HEK293 (cell line): ENCODE data around the gene ROR2.

Experiments used
- CTCF ChIA-PET: fragments of 350-600 bp; formaldehyde crosslinking; extraction: SDS; loops from one replicate; lab custom pipeline; 2021; ENCODE audit warnings: antibody characterized with exemption; lab: Yijun Ruan, JAX
- POLR2A ChIA-PET: fragments of 300-600 bp; formaldehyde crosslinking; extraction: SDS; loops from one replicate; lab custom pipeline; 2020; ENCODE audit warnings: antibody characterized with exemption, inconsistent platforms; lab: Yijun Ruan, JAX
- H3K27ac ChIP-seq: fragments of 200-500 bp; sonication (Bioruptor generic); 2 replicates; pipeline ENCODE4 v1.5.1; 2014; ENCODE audit warnings: low read depth, low read length, control low read depth, inconsistent platforms; ENCODE audit errors: extremely low read depth
- H3K36me3 ChIP-seq, 2 experiments: fragments of 200-500 bp in 1 of 2; sonication (Bioruptor generic) in 1 of 2; 1 replicate in 1 of 2; 2 replicates in 1 of 2; pipeline ENCODE4 v1.5.1; 2014 to 2017; ENCODE audit warnings: inconsistent platforms in 2 of 2, low read length in 2 of 2; ENCODE audit not compliant: control insufficient read depth in 2 of 2, insufficient read depth in 1 of 2
- H3K4me1 ChIP-seq: fragments of 200-500 bp; sonication (Bioruptor generic); 2 replicates; pipeline ENCODE4 v1.5.1; 2014; ENCODE audit warnings: mild to moderate bottlenecking, low read length, inconsistent platforms; ENCODE audit not compliant: control insufficient read depth, insufficient read depth
- H3K4me3 ChIP-seq: 2 replicates; pipeline ENCODE4 v1.5.1; 2011; ENCODE audit warnings: low read depth, mild to moderate bottlenecking, control low read depth, low read length, moderate library complexity
- H3K9me3 ChIP-seq: fragments of 200-500 bp; sonication (Bioruptor generic); 2 replicates; pipeline ENCODE4 v1.5.1; 2014; ENCODE audit warnings: low read depth, low read length, inconsistent platforms; ENCODE audit not compliant: control insufficient read depth, insufficient read depth
- HOXA7 ChIP-seq: sonication (generic); formaldehyde crosslinking; IDR thresholded peaks from 2 replicates; pipeline ENCODE4 v1.8.1; 2022; ENCODE audit warnings: missing genetic modification reagents, borderline replicate concordance
- HOXD13 ChIP-seq: sonication (generic); formaldehyde crosslinking; IDR thresholded peaks from 2 replicates; pipeline ENCODE4 v1.8.0; 2022; ENCODE audit warnings: missing genetic modification reagents, borderline replicate concordance
- IKZF3 ChIP-seq: fragments of 450-650 bp; IDR thresholded peaks from 2 replicates; pipeline ENCODE4 v1.5.0; 2018; ENCODE audit warnings: missing biosample characterization, mild to moderate bottlenecking, missing genetic modification characterization, moderate library complexity
- KLF1 ChIP-seq: fragments of 450-650 bp; formaldehyde crosslinking; IDR thresholded peaks from 2 replicates; pipeline ENCODE4 v1.5.1; 2016; ENCODE audit warnings: missing biosample characterization, missing genetic modification characterization
- KLF17 ChIP-seq: fragments of 450-650 bp; formaldehyde crosslinking; IDR thresholded peaks from 2 replicates; pipeline ENCODE4 v1.5.1; 2016; ENCODE audit warnings: missing biosample characterization, missing genetic modification characterization
- MZF1 ChIP-seq: fragments of 450-650 bp; formaldehyde crosslinking; IDR thresholded peaks from 2 replicates; pipeline ENCODE4 v1.5.1; 2017; ENCODE audit warnings: missing biosample characterization, missing genetic modification characterization, borderline replicate concordance
- OVOL3 ChIP-seq: fragments of 450-650 bp; formaldehyde crosslinking; IDR thresholded peaks from 2 replicates; pipeline ENCODE4 v1.5.1; 2016; ENCODE audit warnings: missing biosample characterization, missing genetic modification characterization
- SP7 ChIP-seq: fragments of 450-650 bp; formaldehyde crosslinking; IDR thresholded peaks from 2 replicates; pipeline ENCODE4 v1.5.1; 2016; ENCODE audit warnings: missing biosample characterization, missing genetic modification characterization
- ZFHX2 ChIP-seq: fragments of 450-650 bp; formaldehyde crosslinking; conservative IDR thresholded peaks from 2 replicates; pipeline ENCODE4 v1.5.1; 2016; ENCODE audit warnings: missing biosample characterization, missing genetic modification characterization
- ZNF121 ChIP-seq: fragments of 450-650 bp; formaldehyde crosslinking; IDR thresholded peaks from 2 replicates; pipeline ENCODE4 v1.5.1; 2016; ENCODE audit warnings: missing biosample characterization, missing genetic modification characterization
- ZNF169 ChIP-seq: fragments of 450-650 bp; formaldehyde crosslinking; IDR thresholded peaks from 2 replicates; pipeline ENCODE4 v1.5.1; 2016; ENCODE audit warnings: missing biosample characterization, missing genetic modification characterization
- ZNF184 ChIP-seq: fragments of 450-650 bp; IDR thresholded peaks from 2 replicates; pipeline ENCODE4 v1.5.1; 2018; ENCODE audit warnings: missing biosample characterization, mild to moderate bottlenecking, missing genetic modification characterization
- ZNF274 ChIP-seq, 2 experiments: fragments of 200-500 bp in 1 of 2; fragments of 450-650 bp in 1 of 2; sonication (Bioruptor generic) in 1 of 2; formaldehyde crosslinking in 1 of 2; IDR thresholded peaks; 2 replicates each; pipeline versions ENCODE4 v1.5.1 to v1.6.1; 2014 to 2016; ENCODE audit warnings: borderline replicate concordance in 1 of 2, inconsistent platforms in 1 of 2, low read length in 1 of 2, missing biosample characterization in 1 of 2, missing genetic modification characterization in 1 of 2
- ZNF292 ChIP-seq: fragments of 450-650 bp; formaldehyde crosslinking; IDR thresholded peaks from 2 replicates; pipeline ENCODE4 v1.5.1; 2016; ENCODE audit warnings: low read depth, missing biosample characterization, missing genetic modification characterization, borderline replicate concordance
- ZNF335 ChIP-seq: fragments of 450-650 bp; formaldehyde crosslinking; conservative IDR thresholded peaks from 2 replicates; pipeline ENCODE4 v1.5.1; 2016; ENCODE audit warnings: missing biosample characterization, missing genetic modification characterization
- ZNF341 ChIP-seq: fragments of 450-650 bp; formaldehyde crosslinking; IDR thresholded peaks from 2 replicates; pipeline ENCODE4; 2016; ENCODE audit warnings: low read depth, missing biosample characterization, missing genetic modification characterization
- ZNF354C ChIP-seq: fragments of 450-650 bp; formaldehyde crosslinking; IDR thresholded peaks from 2 replicates; pipeline ENCODE4 v1.5.1; 2016; ENCODE audit warnings: missing biosample characterization, missing genetic modification characterization, low read depth, borderline replicate concordance
- ZNF416 ChIP-seq: fragments of 450-650 bp; formaldehyde crosslinking; IDR thresholded peaks from 2 replicates; pipeline ENCODE4 v1.5.1; 2016; ENCODE audit warnings: missing biosample characterization, missing genetic modification characterization
- ZNF473 ChIP-seq: fragments of 450-650 bp; formaldehyde crosslinking; IDR thresholded peaks from 2 replicates; pipeline ENCODE4 v1.5.1; 2017; ENCODE audit warnings: missing biosample characterization, missing genetic modification characterization
- ZNF501 ChIP-seq: fragments of 450-650 bp; formaldehyde crosslinking; IDR thresholded peaks from 2 replicates; pipeline ENCODE4 v1.5.1; 2016; ENCODE audit warnings: missing biosample characterization, missing genetic modification characterization
- ZNF555 ChIP-seq: fragments of 450-650 bp; formaldehyde crosslinking; conservative IDR thresholded peaks from 2 replicates; pipeline ENCODE4 v1.5.1; 2017; ENCODE audit warnings: missing biosample characterization, mild to moderate bottlenecking, missing genetic modification characterization, inconsistent platforms
- ZNF561 ChIP-seq: fragments of 450-650 bp; IDR thresholded peaks from 2 replicates; pipeline ENCODE4 v1.5.1; 2018; ENCODE audit warnings: missing biosample characterization, missing genetic modification characterization, borderline replicate concordance
- ZNF585B ChIP-seq: fragments of 450-650 bp; formaldehyde crosslinking; IDR thresholded peaks from 2 replicates; pipeline ENCODE4 v1.5.1; 2016; ENCODE audit warnings: missing biosample characterization, missing genetic modification characterization
- ZNF639 ChIP-seq: fragments of 450-650 bp; formaldehyde crosslinking; IDR thresholded peaks from 2 replicates; pipeline ENCODE4 v1.5.1; 2016; ENCODE audit warnings: missing biosample characterization, missing genetic modification characterization
- ZNF654 ChIP-seq: fragments of 450-650 bp; formaldehyde crosslinking; IDR thresholded peaks from 2 replicates; pipeline ENCODE4 v1.5.1; 2016; ENCODE audit warnings: low read depth, missing biosample characterization, missing genetic modification characterization
- ZNF664 ChIP-seq: fragments of 450-650 bp; formaldehyde crosslinking; IDR thresholded peaks from 2 replicates; pipeline ENCODE4 v1.5.1; 2016; ENCODE audit warnings: missing biosample characterization, missing genetic modification characterization
- ZNF707 ChIP-seq: fragments of 450-650 bp; formaldehyde crosslinking; IDR thresholded peaks from 2 replicates; pipeline ENCODE4 v1.5.1; 2016; ENCODE audit warnings: missing biosample characterization, missing genetic modification characterization
- ZNF747 ChIP-seq: fragments of 450-650 bp; formaldehyde crosslinking; IDR thresholded peaks from 2 replicates; pipeline ENCODE4 v1.5.1; 2016; ENCODE audit warnings: missing biosample characterization, missing genetic modification characterization
- ZSCAN4 ChIP-seq: fragments of 450-650 bp; formaldehyde crosslinking; IDR thresholded peaks from 2 replicates; pipeline ENCODE4 v1.5.1; 2017; ENCODE audit warnings: missing biosample characterization, missing genetic modification characterization

Gene ROR2

GRCh38 chr9:91758491-91758981 lies 191.5 kb downstream of the ROR2 start:
- CTCF ChIA-PET = interaction anchor here (0.6 to 3.7 kb wide), 33 partner anchors 8 to 973 kb away, joined by 3 to 22 read pairs (median 4); partner anchors contain the start of gene ROR2
- POLR2A ChIA-PET = no interaction called here
- peaks cover 0 to 12% of the 10 kb centered on the region in 2 experiments; a peak in 1 of 3 replicates for H3K36me3 ChIP-seq
- TF ChIP-seq ZNF121 (tag by site-specific recombination) (peak; percentile 52; the same call in 1 of the 2 replicates), MZF1 (tag by site-specific recombination) (no peak), ZNF654 (tag by site-specific recombination) (peak; percentile 32), ZNF561 (tag by site-specific recombination) (no peak), ZFHX2 (peak; percentile 21; the same call in 1 of the 2 replicates)
- TF ChIP-seq, all 188 proteins: peak for 3
- no peaks in the 10 kb centered on the region for H3K9me3 ChIP-seq
- no peak overlapping the region for H3K4me3 ChIP-seq
- no peak overlapping the region for H3K27ac ChIP-seq
- H3K4me1 ChIP-seq = no peaks in the 10 kb centered on the region

- H3K27ac ChIP-seq = no peak overlapping the region
- POLR2A ChIA-PET = no interaction called here
- H3K4me3 ChIP-seq = no peak overlapping the region
- CTCF ChIA-PET = interaction anchor here (0.6 to 3.7 kb wide), 27 partner anchors 8 to 974 kb away, joined by 3 to 22 read pairs (median 4); partner anchors contain the start of gene ROR2
- H3K9me3 ChIP-seq = no peaks in the 10 kb centered on the region
- peaks cover 0 to 12% of the 10 kb centered on the region in 2 experiments; a peak in 1 of 3 replicates for H3K36me3 ChIP-seq
- TF ChIP-seq ZNF501 (tag by site-specific recombination) (no peak), ZSCAN4 (tag by site-specific recombination) (no peak), HOXA7 (CRISPR knock-in tag) (no peak), ZNF664 (tag by site-specific recombination) (no peak), KLF1 (tag by site-specific recombination) (no peak), ZNF169 (no peak), ZNF654 (tag by site-specific recombination) (no peak), SP7 (no peak), ZNF274 (IDR thresholded peaks at IDR 0.05; ENCODE audit: low read length) (no peak), ZNF274 (tag by site-specific recombination; IDR thresholded peaks at IDR 0.05; ENCODE audit: borderline replicate concordance) (no peak), IKZF3 (tag by site-specific recombination) (no peak), ZNF354C (tag by site-specific recombination) (no peak), ZNF747 (no peak)
- no peaks in the 10 kb centered on the region for H3K4me1 ChIP-seq
Observed at GRCh38 chr9:91757782-91758181, 192.2 kb downstream of the ROR2 start.

- H3K27ac ChIP-seq = no peak overlapping the region
- POLR2A ChIA-PET = no interaction called here
- peaks cover 0 to 12% of the 10 kb centered on the region in 2 experiments; a peak in 1 of 3 replicates for H3K36me3 ChIP-seq
- H3K4me1 ChIP-seq = no peaks in the 10 kb centered on the region
- no peaks in the 10 kb centered on the region for H3K9me3 ChIP-seq
- H3K4me3 ChIP-seq = no peak overlapping the region
- CTCF ChIA-PET = interaction anchor here (1.3 kb wide), 1 partner anchor 21 kb away, joined by 3 read pairs; no protein-coding TSS in a partner anchor
- TF ChIP-seq ZNF707 = no peak
- TF ChIP-seq ZNF639 (tag by site-specific recombination) = no peak
- TF ChIP-seq ZNF585B = no peak
- TF ChIP-seq HOXD13 (CRISPR knock-in tag) = no peak
- no peak for TF ChIP-seq KLF17 (tag by site-specific recombination)
- no peak for TF ChIP-seq ZNF184 (tag by site-specific recombination)
- TF ChIP-seq ZNF341 (tag by site-specific recombination) = no peak
- no peak for TF ChIP-seq ZNF555 (tag by site-specific recombination)
- TF ChIP-seq ZNF335 (tag by site-specific recombination) = no peak
- no peak for TF ChIP-seq ZNF664 (tag by site-specific recombination)
- TF ChIP-seq ZNF292 (tag by site-specific recombination) = no peak
- TF ChIP-seq ZNF473 (tag by site-specific recombination) = no peak
- TF ChIP-seq OVOL3 (tag by site-specific recombination) = no peak
- TF ChIP-seq ZNF416 = no peak
Observed at GRCh38 chr9:91756510-91756780, 193.6 kb downstream of the ROR2 start.
